Ishikawa (cell line): ENCODE data around the gene GRIK1.

Experiments used
- CEBPB ChIP-seq: IDR thresholded peaks from 2 replicates; pipeline ENCODE4 v1.6.1; 2012
- CREB1 ChIP-seq: IDR thresholded peaks from 2 replicates; pipeline ENCODE4 v1.6.1; 2012; ENCODE audit warnings: low read depth
- EP300 ChIP-seq: IDR thresholded peaks from 2 replicates; pipeline ENCODE4 v1.6.1; 2012; ENCODE audit warnings: borderline replicate concordance
- NFIC ChIP-seq: IDR thresholded peaks from 2 replicates; pipeline ENCODE4 v1.6.1; 2012
- TAF1 ChIP-seq: IDR thresholded peaks from 2 replicates; pipeline ENCODE4 v1.6.1; 2012; ENCODE audit warnings: low read depth, mild to moderate bottlenecking
- TCF12 ChIP-seq: IDR thresholded peaks from 2 replicates; pipeline ENCODE4 v1.6.1; 2012; ENCODE audit warnings: low read depth
- ZBTB7A ChIP-seq: IDR thresholded peaks from 2 replicates; pipeline ENCODE4 v1.6.1; 2012; ENCODE audit warnings: low read depth
- TF ChIP-seq, protein P1 (sequence below): IDR thresholded peaks from 2 replicates; pipeline ENCODE4 v1.6.1; 2012; ENCODE audit warnings: low read depth, mild to moderate bottlenecking
- TF ChIP-seq, protein P2 (sequence below): IDR thresholded peaks from 2 replicates; pipeline ENCODE4 v1.6.1; 2012

DNA sequence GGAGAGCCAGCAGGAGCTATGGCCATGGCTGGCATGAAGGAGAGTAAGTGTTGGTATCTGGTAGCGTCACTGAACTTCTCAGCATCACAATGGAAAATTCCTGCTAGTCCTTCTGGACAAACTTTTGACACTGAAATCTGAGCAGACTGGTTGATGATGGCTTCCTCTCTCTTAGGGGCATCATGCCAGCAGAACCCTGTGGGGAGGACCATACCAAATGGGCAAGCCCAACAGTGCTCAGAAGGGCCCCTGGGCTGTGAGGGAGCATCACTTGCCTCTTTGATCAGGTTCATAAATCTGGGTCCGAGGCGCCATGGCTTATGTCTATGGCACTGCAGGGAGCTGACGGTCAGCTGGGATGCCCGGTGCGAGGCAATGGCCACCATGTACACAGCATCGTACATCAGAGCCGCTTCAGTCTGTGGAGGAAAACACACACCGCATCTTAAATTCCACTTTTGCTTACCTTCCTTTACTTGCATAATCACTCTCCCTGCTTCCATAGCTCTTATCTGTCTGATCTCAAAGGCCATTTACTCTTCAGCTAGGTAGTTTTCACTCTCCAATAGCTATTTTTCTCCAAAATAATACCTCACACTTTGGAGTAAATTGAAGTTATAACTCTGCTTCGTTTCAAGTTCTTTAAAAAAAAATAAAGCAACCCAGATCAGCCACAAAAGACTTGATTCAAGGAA, 297.1 kb downstream of the GRIK1 start:
- TF ChIP-seq CEBPB: no peak
- TF ChIP-seq, protein P1, sequence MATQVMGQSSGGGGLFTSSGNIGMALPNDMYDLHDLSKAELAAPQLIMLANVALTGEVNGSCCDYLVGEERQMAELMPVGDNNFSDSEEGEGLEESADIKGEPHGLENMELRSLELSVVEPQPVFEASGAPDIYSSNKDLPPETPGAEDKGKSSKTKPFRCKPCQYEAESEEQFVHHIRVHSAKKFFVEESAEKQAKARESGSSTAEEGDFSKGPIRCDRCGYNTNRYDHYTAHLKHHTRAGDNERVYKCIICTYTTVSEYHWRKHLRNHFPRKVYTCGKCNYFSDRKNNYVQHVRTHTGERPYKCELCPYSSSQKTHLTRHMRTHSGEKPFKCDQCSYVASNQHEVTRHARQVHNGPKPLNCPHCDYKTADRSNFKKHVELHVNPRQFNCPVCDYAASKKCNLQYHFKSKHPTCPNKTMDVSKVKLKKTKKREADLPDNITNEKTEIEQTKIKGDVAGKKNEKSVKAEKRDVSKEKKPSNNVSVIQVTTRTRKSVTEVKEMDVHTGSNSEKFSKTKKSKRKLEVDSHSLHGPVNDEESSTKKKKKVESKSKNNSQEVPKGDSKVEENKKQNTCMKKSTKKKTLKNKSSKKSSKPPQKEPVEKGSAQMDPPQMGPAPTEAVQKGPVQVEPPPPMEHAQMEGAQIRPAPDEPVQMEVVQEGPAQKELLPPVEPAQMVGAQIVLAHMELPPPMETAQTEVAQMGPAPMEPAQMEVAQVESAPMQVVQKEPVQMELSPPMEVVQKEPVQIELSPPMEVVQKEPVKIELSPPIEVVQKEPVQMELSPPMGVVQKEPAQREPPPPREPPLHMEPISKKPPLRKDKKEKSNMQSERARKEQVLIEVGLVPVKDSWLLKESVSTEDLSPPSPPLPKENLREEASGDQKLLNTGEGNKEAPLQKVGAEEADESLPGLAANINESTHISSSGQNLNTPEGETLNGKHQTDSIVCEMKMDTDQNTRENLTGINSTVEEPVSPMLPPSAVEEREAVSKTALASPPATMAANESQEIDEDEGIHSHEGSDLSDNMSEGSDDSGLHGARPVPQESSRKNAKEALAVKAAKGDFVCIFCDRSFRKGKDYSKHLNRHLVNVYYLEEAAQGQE: no peak
- TF ChIP-seq EP300: no peak
- no peak for TF ChIP-seq NFIC
- TF ChIP-seq, protein P2, sequence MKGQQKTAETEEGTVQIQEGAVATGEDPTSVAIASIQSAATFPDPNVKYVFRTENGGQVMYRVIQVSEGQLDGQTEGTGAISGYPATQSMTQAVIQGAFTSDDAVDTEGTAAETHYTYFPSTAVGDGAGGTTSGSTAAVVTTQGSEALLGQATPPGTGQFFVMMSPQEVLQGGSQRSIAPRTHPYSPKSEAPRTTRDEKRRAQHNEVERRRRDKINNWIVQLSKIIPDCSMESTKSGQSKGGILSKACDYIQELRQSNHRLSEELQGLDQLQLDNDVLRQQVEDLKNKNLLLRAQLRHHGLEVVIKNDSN: no peak
- TF ChIP-seq TCF12: no peak
- no peak for TF ChIP-seq TAF1
- no peak for TF ChIP-seq ZBTB7A
- TF ChIP-seq CREB1: no peak
